Brain microvascular endothelial cell (primary cell): ENCODE measurements around the gene PRDM15.

Experiments used
- DNase-seq: peaks from one replicate; pipeline ENCODE4 v3.0.0-alpha.2; 2020
- H3K27ac ChIP-seq: fragments of 250-450 bp; sonication (Bioruptor Pico); 2 replicates; pipeline ENCODE4 v1.5.1; 2020; ENCODE audit warnings: mild to moderate bottlenecking, moderate library complexity
- H3K27me3 ChIP-seq: fragments of 250-450 bp; sonication (Bioruptor Pico); replicated peaks from 2 replicates; pipeline ENCODE4 v1.5.1; 2020; ENCODE audit warnings: mild to moderate bottlenecking
- H3K36me3 ChIP-seq: fragments of 250-450 bp; sonication (Bioruptor Pico); replicated peaks from 2 replicates; pipeline ENCODE4 v1.5.1; 2020; ENCODE audit warnings: mild to moderate bottlenecking
- H3K4me3 ChIP-seq: 2 replicates; pipeline ENCODE4 v1.5.1; 2011; ENCODE audit warnings: low read depth, mild to moderate bottlenecking, control low read depth, low read length, moderate library complexity
- in situ Hi-C: cut with HindIII; loops from 2 replicates; pipeline ENCODE4 v1.10.0; 2017; ENCODE audit warnings: low sequenced_read_pairs, low pct_ligation_motif_present
- TF ChIP-seq, protein P1 (sequence below): IDR thresholded peaks from 2 replicates; pipeline ENCODE4 v1.5.1; 2011; ENCODE audit warnings: low read depth, mild to moderate bottlenecking, moderate library complexity, low read length, control low read depth, inconsistent platforms; ENCODE audit errors: missing control alignments

Gene PRDM15

DNA sequence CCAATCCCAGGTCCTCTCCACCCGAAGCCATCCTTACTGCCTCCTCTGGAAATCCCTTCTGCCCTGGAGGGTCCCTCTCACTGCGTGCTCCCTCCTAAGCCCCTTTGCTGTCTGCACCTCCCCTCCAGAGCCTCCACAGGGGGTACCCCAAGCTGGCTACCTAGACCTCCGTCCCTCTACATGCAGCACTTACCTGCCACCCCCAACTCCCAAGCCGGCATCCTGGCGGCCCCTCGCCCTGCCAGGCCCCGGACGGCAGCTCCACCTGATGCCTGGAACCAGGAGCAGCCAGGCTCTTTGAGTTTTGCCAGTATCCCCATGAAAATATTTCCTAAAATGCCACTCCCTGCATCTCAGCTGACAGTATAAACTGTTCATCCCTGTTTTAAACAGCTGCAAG is 4.1 kb downstream of the PRDM15 start:
- no peak for DNase-seq
- Histone ChIP-seq H3K27me3 (no peaks in the 10 kb centered on the region), H3K4me3 (no peak overlapping the region), H3K27ac (no peak overlapping the region), H3K36me3 (no peaks in the 10 kb centered on the region)
- TF ChIP-seq, protein P1, sequence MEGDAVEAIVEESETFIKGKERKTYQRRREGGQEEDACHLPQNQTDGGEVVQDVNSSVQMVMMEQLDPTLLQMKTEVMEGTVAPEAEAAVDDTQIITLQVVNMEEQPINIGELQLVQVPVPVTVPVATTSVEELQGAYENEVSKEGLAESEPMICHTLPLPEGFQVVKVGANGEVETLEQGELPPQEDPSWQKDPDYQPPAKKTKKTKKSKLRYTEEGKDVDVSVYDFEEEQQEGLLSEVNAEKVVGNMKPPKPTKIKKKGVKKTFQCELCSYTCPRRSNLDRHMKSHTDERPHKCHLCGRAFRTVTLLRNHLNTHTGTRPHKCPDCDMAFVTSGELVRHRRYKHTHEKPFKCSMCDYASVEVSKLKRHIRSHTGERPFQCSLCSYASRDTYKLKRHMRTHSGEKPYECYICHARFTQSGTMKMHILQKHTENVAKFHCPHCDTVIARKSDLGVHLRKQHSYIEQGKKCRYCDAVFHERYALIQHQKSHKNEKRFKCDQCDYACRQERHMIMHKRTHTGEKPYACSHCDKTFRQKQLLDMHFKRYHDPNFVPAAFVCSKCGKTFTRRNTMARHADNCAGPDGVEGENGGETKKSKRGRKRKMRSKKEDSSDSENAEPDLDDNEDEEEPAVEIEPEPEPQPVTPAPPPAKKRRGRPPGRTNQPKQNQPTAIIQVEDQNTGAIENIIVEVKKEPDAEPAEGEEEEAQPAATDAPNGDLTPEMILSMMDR = no peak
- in situ Hi-C loops = no loop called here

DNA sequence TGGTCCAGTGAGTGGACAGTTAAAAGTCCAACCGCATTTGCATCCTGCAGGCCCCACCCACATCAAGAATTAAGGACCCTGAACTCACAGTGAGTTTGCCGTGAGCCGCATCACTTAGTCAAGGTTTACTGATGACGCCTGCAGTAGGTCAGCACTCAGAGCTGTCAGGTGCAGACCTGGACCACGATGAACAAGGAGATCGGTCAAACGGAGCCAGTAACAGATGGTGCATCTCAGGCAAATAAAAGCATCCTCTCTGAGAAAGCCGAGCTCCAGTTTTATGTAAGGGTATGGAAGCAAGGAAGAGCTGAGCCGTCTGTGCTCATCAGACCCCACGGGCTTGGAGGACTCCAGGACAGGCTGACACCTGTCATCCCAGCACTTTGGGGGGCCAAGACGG is 4.5 kb downstream of the PRDM15 start:
- no peak overlapping the region for H3K27ac ChIP-seq
- TF ChIP-seq, protein P1 = no peak
- in situ Hi-C loops = no loop called here
- no peak for DNase-seq
- no peak overlapping the region for H3K4me3 ChIP-seq
- no peaks in the 10 kb centered on the region for H3K36me3 ChIP-seq
- no peaks in the 10 kb centered on the region for H3K27me3 ChIP-seq

DNA sequence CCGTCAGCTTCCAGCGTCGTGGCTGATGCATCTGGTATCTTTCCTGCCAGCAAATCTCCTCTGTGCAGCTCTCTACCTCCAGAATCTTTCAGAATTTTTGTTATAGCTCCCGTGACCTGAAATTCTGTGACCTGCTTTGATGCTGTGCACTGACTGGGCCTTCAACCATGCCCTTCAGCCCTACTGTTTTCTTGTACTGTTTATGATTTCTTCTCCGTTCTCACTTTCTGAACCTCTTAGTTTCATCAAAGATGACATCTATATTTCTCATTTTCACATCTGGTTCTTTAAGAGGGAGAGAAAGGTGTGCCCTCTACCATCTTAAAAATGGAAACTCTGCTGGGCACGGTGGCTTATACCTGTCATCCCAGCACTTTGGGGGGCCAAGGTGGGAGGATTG is 5.7 kb downstream of the PRDM15 start:
- H3K27ac ChIP-seq = no peak overlapping the region
- H3K27me3 ChIP-seq = no peaks in the 10 kb centered on the region
- H3K36me3 ChIP-seq = no peaks in the 10 kb centered on the region
- TF ChIP-seq, protein P1 = no peak
- in situ Hi-C loops = no loop called here
- no peak for DNase-seq
- H3K4me3 ChIP-seq = no peak overlapping the region

DNA sequence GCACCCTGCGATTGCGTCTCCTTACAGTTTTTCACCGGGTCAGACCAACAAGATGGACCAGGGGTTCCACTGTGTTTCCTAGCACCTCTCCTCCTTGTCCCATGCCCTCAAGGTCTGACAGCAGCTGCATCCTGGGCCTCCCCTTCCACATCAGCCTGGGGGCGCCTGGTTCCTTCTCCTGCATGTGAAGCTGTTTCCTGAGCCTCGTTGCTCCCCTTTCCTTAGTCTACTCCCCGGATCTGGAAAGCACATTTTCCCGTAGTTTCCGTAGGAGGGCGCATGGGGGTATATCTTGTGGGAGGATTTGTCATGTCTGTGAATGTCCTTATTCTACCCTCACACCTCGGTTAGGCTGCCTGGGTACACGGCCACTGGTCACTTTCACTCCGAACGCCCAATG is 6.1 kb downstream of the PRDM15 start:
- Histone ChIP-seq H3K27me3 (no peaks in the 10 kb centered on the region), H3K4me3 (no peak overlapping the region), H3K36me3 (no peaks in the 10 kb centered on the region), H3K27ac (no peak overlapping the region)
- in situ Hi-C loops = no loop called here
- TF ChIP-seq, protein P1 = peak; percentile 6
- DNase-seq = no peak

DNA sequence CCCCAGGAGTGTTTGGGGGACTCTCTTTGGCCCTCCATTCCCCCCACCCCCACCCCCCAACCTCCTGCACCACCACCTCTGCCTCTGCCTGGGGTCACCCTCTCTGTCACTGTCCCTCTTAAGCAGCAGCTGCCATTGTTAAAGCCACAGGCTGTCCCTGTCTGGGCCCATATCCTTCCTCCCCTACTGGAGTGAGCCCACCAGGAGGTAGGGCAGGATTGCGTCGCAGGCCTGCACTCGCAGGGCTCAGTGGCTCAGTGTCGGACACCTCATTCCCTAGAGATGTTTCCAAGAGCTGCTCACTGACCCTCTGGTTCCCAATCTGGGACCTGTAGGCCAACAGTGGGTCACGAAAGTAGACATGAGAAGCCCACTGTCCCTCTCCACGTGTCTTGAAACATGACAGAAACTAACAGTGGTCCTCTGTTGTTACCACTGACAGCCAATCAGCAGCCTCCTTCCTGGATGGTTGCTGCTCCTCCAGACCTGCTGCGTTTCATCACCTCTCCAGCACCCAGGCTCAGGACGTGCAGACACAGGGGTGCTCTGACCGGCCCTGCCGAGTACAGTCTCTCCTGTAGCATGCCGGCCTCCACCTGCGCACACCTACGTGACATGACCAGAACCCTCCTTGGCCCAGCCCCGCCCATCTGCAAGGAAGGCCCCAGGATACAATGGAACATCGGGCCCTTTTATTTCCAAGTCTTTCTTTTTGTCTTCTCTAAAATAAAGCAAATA is 7.7 kb downstream of the PRDM15 start:
- H3K4me3 ChIP-seq = no peak overlapping the region
- TF ChIP-seq, protein P1 = no peak
- DNase-seq = no peak
- no peaks in the 10 kb centered on the region for H3K27me3 ChIP-seq
- H3K36me3 ChIP-seq = no peaks in the 10 kb centered on the region
- no peak overlapping the region for H3K27ac ChIP-seq
- in situ Hi-C loops = no loop called here

DNA sequence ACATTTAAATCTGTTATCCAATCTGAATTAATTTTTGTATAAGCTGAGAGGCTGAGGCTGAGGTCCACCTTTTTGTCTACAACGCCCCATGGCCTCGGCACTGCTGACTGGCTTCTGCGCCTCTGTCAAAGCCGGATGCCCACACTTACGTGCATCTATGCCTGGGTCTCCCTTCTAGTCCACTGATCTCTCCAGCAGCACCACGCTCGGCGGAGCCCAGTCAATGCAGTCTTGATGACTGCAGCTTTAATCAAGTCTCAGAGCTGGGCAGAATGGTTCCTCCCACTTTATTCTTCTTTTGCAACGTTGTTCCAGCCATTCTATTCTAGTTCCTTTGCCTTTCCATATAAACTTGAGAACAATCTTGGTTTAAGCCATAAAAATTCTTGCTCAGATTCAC is 9.4 kb downstream of the PRDM15 start:
- no peak overlapping the region for H3K4me3 ChIP-seq
- TF ChIP-seq, protein P1 = no peak
- no peak for DNase-seq
- in situ Hi-C loops = no loop called here
- no peaks in the 10 kb centered on the region for H3K27me3 ChIP-seq
- no peaks in the 10 kb centered on the region for H3K36me3 ChIP-seq
- H3K27ac ChIP-seq = no peak overlapping the region
